Measurements from ENCODE around the gene SEMA3C.

Gene SEMA3C

GRCh38 chr7:80916770-80917741 is 1.8 kb downstream of the SEMA3C start:
- ATAC-seq (ENCODE audit: insufficient read depth, low read depth) (no peak), DNase-seq (no peak)
- Histone ChIP-seq H3K27ac (ENCODE audit: low read length) (no peak overlapping the region), H3K36me3 (ENCODE audit: insufficient read depth, low read length) (no peaks in the 10 kb centered on the region), H3K79me2 (ENCODE audit: insufficient read depth, low read length) (no peaks in the 10 kb centered on the region), H4K20me1 (ENCODE audit: insufficient read depth, low read length) (no peaks in the 10 kb centered on the region), H3K27me3 (ENCODE audit: insufficient read depth, low read length, poor library complexity) (no peaks in the 10 kb centered on the region), H3K4me1 (ENCODE audit: insufficient read depth, low read length) (no peaks in the 10 kb centered on the region), H3K4me2 (ENCODE audit: insufficient read depth, low read length) (no peak overlapping the region), H3K9me3 (ENCODE audit: insufficient read depth, low read length, severe bottlenecking) (no peaks in the 10 kb centered on the region), H2AFZ (ENCODE audit: low read depth, low read length) (no peak overlapping the region), H3K4me3 (ENCODE audit: low read depth in 1 of 2, low read length in 2 of 2) (no peak overlapping the region), H3K9ac (ENCODE audit: low read depth, low read length) (no peak overlapping the region)
- TF ChIP-seq CTCF (IDR thresholded peaks at IDR 0.05; ENCODE audit: borderline replicate concordance, extremely low read depth, low read length, poor library complexity, severe bottlenecking) (no peak), EZH2 (IDR thresholded peaks at IDR 0.05; ENCODE audit: borderline replicate concordance, low read depth, low read length, severe bottlenecking) (no peak)

- Histone ChIP-seq H4K20me1 (ENCODE audit: insufficient read depth, low read length) (no peaks in the 10 kb centered on the region), H3K9ac (ENCODE audit: low read depth, low read length) (no peak overlapping the region), H3K27me3 (ENCODE audit: insufficient read depth, low read length, poor library complexity) (no peaks in the 10 kb centered on the region), H3K4me3 (ENCODE audit: low read depth in 1 of 2, low read length in 2 of 2) (no peak overlapping the region), H3K4me1 (ENCODE audit: insufficient read depth, low read length) (no peaks in the 10 kb centered on the region), H3K4me2 (ENCODE audit: insufficient read depth, low read length) (no peak overlapping the region), H3K36me3 (ENCODE audit: insufficient read depth, low read length) (no peaks in the 10 kb centered on the region), H3K79me2 (ENCODE audit: insufficient read depth, low read length) (no peaks in the 10 kb centered on the region), H2AFZ (ENCODE audit: low read depth, low read length) (no peak overlapping the region), H3K27ac (ENCODE audit: low read length) (no peak overlapping the region), H3K9me3 (ENCODE audit: insufficient read depth, low read length, severe bottlenecking) (no peaks in the 10 kb centered on the region)
- DNase-seq (no peak), ATAC-seq (ENCODE audit: insufficient read depth, low read depth) (no peak)
- TF ChIP-seq CTCF (IDR thresholded peaks at IDR 0.05; ENCODE audit: borderline replicate concordance, extremely low read depth, low read length, poor library complexity, severe bottlenecking): no peak
Measured at GRCh38 chr7:80910228-80910627, 8.6 kb downstream of the SEMA3C start.

- TF ChIP-seq EZH2 (IDR thresholded peaks at IDR 0.05; ENCODE audit: borderline replicate concordance, low read depth, low read length, severe bottlenecking): no peak
- no peak for TF ChIP-seq CTCF (IDR thresholded peaks at IDR 0.05; ENCODE audit: borderline replicate concordance, extremely low read depth, low read length, poor library complexity, severe bottlenecking)
- Histone ChIP-seq H3K9ac (ENCODE audit: low read depth, low read length) (no peak overlapping the region), H3K9me3 (ENCODE audit: insufficient read depth, low read length, severe bottlenecking) (no peaks in the 10 kb centered on the region), H3K4me2 (ENCODE audit: insufficient read depth, low read length) (no peak overlapping the region), H3K27ac (ENCODE audit: low read length) (no peak overlapping the region), H3K4me1 (ENCODE audit: insufficient read depth, low read length) (no peaks in the 10 kb centered on the region), H3K4me3 (ENCODE audit: low read depth in 1 of 2, low read length in 2 of 2) (no peak overlapping the region), H3K27me3 (ENCODE audit: insufficient read depth, low read length, poor library complexity) (no peaks in the 10 kb centered on the region), H3K79me2 (ENCODE audit: insufficient read depth, low read length) (no peaks in the 10 kb centered on the region), H2AFZ (ENCODE audit: low read depth, low read length) (no peak overlapping the region), H4K20me1 (ENCODE audit: insufficient read depth, low read length) (no peaks in the 10 kb centered on the region), H3K36me3 (ENCODE audit: insufficient read depth, low read length) (no peaks in the 10 kb centered on the region)
- DNase-seq (no peak), ATAC-seq (ENCODE audit: insufficient read depth, low read depth) (no peak)
Measured at GRCh38 chr7:80908360-80908797, 10.5 kb downstream of the SEMA3C start.
